Measurements from ENCODE around the gene CLEC10A. TPM values are rescaled to one million over a fixed set of nuclear protein-coding genes. Genes with fewer than 3 reads are reported as not detected.

CLEC10A gene
- total RNA-seq, 1 experiment from 2014 or later: not detected

GRCh38 chr17:7074931-7075330, 5.1 kb downstream of the CLEC10A start:
- ChIA-PET CTCF (no interaction called here), POLR2A (ENCODE audit: unreplicated experiment) (interaction anchor here (0.7 kb wide), 1 partner anchor 23 kb away, joined by 5 read pairs; no protein-coding TSS in a partner anchor)
- Histone ChIP-seq H3K9me2 (ENCODE audit: insufficient read depth) (no peaks in the 10 kb centered on the region), H2AFZ (no peak overlapping the region), H4K20me1 (ENCODE audit: insufficient read depth) (no peaks in the 10 kb centered on the region), H3K9me3 (ENCODE audit: insufficient read depth, low read depth) (no peaks in the 10 kb centered on the region), H3K79me2 (ENCODE audit: low read depth) (no peaks in the 10 kb centered on the region), H3K27me3 (ENCODE audit: insufficient read depth, low read depth) (peaks cover 35% of the 10 kb centered on the region; the same call in 1 of the 2 replicates), H3K4me2 (no peak overlapping the region), H3K36me3 (ENCODE audit: low read depth) (no peaks in the 10 kb centered on the region), H3K4me1 (replicated peaks; ENCODE audit: insufficient read depth) (no peaks in the 10 kb centered on the region), H3F3A (ENCODE audit: insufficient read depth, low read depth) (no peaks in the 10 kb centered on the region), H3K4me3 (no peak overlapping the region), H3K27ac (no peak overlapping the region)
- TF ChIP-seq CTCF (conservative IDR thresholded peaks at IDR 0.05) (no peak), EZH2 (IDR thresholded peaks at IDR 0.05; ENCODE audit: low read depth) (no peak)
- DNase-seq: no peak
- intact Hi-C loops (cut with micrococcal nuclease; ENCODE audit: unreplicated experiment): no loop called here
- no TSS peak for BruUV-seq (replicated peaks)

- no peak for TF ChIP-seq EZH2 (IDR thresholded peaks at IDR 0.05; ENCODE audit: low read depth)
- no peak for TF ChIP-seq CTCF (conservative IDR thresholded peaks at IDR 0.05)
- Histone ChIP-seq H3K4me1 (replicated peaks; ENCODE audit: insufficient read depth) (no peaks in the 10 kb centered on the region), H3K79me2 (ENCODE audit: low read depth) (no peaks in the 10 kb centered on the region), H3F3A (ENCODE audit: insufficient read depth, low read depth) (no peaks in the 10 kb centered on the region), H2AFZ (no peak overlapping the region), H3K9me3 (ENCODE audit: insufficient read depth, low read depth) (peaks cover 14% of the 10 kb centered on the region), H3K36me3 (ENCODE audit: low read depth) (no peaks in the 10 kb centered on the region), H3K27ac (no peak overlapping the region), H3K4me2 (no peak overlapping the region), H3K9me2 (ENCODE audit: insufficient read depth) (no peaks in the 10 kb centered on the region), H4K20me1 (ENCODE audit: insufficient read depth) (no peaks in the 10 kb centered on the region), H3K4me3 (no peak overlapping the region), H3K27me3 (ENCODE audit: insufficient read depth, low read depth) (peaks cover 29% of the 10 kb centered on the region)
- intact Hi-C loops (cut with micrococcal nuclease; ENCODE audit: unreplicated experiment): no loop called here
- DNase-seq: no peak
- CTCF ChIA-PET: no interaction called here
- POLR2A ChIA-PET (ENCODE audit: unreplicated experiment): no interaction called here
- no TSS peak for BruUV-seq (replicated peaks)
Observed at GRCh38 chr17:7072406-7072805, 7.6 kb downstream of the CLEC10A start.

- Histone ChIP-seq H2AFZ (no peak overlapping the region), H4K20me1 (ENCODE audit: insufficient read depth) (no peaks in the 10 kb centered on the region), H3K79me2 (ENCODE audit: low read depth) (no peaks in the 10 kb centered on the region), H3K36me3 (ENCODE audit: low read depth) (no peaks in the 10 kb centered on the region), H3K9me2 (ENCODE audit: insufficient read depth) (no peaks in the 10 kb centered on the region), H3K27me3 (ENCODE audit: insufficient read depth, low read depth) (peaks cover 29% of the 10 kb centered on the region), H3K4me1 (replicated peaks; ENCODE audit: insufficient read depth) (no peaks in the 10 kb centered on the region), H3F3A (ENCODE audit: insufficient read depth, low read depth) (no peaks in the 10 kb centered on the region), H3K4me2 (no peak overlapping the region), H3K27ac (no peak overlapping the region), H3K9me3 (ENCODE audit: insufficient read depth, low read depth) (peaks cover 16% of the 10 kb centered on the region), H3K4me3 (no peak overlapping the region)
- ChIA-PET CTCF (no interaction called here), POLR2A (ENCODE audit: unreplicated experiment) (no interaction called here)
- TF ChIP-seq CTCF (conservative IDR thresholded peaks at IDR 0.05): no peak
- TF ChIP-seq EZH2 (IDR thresholded peaks at IDR 0.05; ENCODE audit: low read depth): no peak
- BruUV-seq (replicated peaks): no TSS peak
- DNase-seq: no peak
- intact Hi-C loops (cut with micrococcal nuclease; ENCODE audit: unreplicated experiment): no loop called here
Observed at GRCh38 chr17:7070712-7071111, 9.3 kb downstream of the CLEC10A start.
